Neutrophil (primary cell): Measurements from ENCODE around the gene IFI16.

ENCODE experiments used
- H3K27ac ChIP-seq: fragments of 200-600 bp; sonication (generic); 2 replicates; pipeline ENCODE4 v1.5.1; 2016; ENCODE audit warnings: mild to moderate bottlenecking, moderate library complexity
- H3K27me3 ChIP-seq: fragments of 200-600 bp; sonication (generic); 2 replicates; pipeline ENCODE4 v1.6.0; 2016; ENCODE audit warnings: mild to moderate bottlenecking
- H3K36me3 ChIP-seq: fragments of 200-600 bp; sonication (generic); 2 replicates; pipeline ENCODE4 v1.5.1; 2017
- H3K4me1 ChIP-seq, 2 experiments: fragments of 200-600 bp in 1 of 2; sonication (generic) in 1 of 2; 1 replicate in 1 of 2; 2 replicates in 1 of 2; pipeline versions ENCODE4 v1.5.1 to v1.6.1; 2013 to 2016; ENCODE audit warnings: low read depth in 1 of 2, low read length in 1 of 2, mild to moderate bottlenecking in 1 of 2, moderate library complexity in 1 of 2; ENCODE audit not compliant: control insufficient read depth in 1 of 2, insufficient read depth in 1 of 2
- H3K4me3 ChIP-seq, 2 experiments: fragments of 200-600 bp in 1 of 2; sonication (generic) in 1 of 2; 1 replicate in 1 of 2; 2 replicates in 1 of 2; pipeline ENCODE4 v1.5.1; 2013 to 2016; ENCODE audit warnings: low read depth in 1 of 2, low read length in 1 of 2, mild to moderate bottlenecking in 1 of 2, moderate library complexity in 1 of 2
- H3K9me3 ChIP-seq: fragments of 200-600 bp; sonication (generic); 2 replicates; pipeline ENCODE4 v1.5.1; 2016
- TF ChIP-seq, protein P1 (sequence below): fragments of 200-600 bp; sonication (generic); IDR thresholded peaks from 2 replicates; pipeline ENCODE4 v1.5.1; 2016; ENCODE audit warnings: antibody characterized with exemption

Gene IFI16

DNA sequence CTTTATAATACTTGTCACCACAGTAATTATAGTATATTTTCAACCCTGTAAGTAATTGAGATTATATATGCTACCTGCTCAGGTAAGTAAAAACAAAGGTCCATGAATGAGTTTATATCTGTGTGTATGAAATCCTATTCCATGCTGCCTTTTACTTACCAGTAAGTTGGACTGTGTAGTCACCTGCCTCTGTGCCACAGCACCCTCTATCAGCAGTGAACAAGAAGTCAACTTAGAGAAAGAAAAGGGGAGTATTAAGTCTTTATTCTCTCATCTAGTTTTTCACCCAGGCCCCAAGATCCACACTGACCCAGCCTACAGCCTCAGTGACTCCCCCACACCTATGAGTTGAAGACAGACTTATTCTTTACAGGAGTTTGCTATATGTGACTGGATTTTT, 36.9 kb upstream of the IFI16 start:
- H3K36me3 ChIP-seq: no peaks in the 10 kb centered on the region
- TF ChIP-seq, protein P1, sequence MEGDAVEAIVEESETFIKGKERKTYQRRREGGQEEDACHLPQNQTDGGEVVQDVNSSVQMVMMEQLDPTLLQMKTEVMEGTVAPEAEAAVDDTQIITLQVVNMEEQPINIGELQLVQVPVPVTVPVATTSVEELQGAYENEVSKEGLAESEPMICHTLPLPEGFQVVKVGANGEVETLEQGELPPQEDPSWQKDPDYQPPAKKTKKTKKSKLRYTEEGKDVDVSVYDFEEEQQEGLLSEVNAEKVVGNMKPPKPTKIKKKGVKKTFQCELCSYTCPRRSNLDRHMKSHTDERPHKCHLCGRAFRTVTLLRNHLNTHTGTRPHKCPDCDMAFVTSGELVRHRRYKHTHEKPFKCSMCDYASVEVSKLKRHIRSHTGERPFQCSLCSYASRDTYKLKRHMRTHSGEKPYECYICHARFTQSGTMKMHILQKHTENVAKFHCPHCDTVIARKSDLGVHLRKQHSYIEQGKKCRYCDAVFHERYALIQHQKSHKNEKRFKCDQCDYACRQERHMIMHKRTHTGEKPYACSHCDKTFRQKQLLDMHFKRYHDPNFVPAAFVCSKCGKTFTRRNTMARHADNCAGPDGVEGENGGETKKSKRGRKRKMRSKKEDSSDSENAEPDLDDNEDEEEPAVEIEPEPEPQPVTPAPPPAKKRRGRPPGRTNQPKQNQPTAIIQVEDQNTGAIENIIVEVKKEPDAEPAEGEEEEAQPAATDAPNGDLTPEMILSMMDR: no peak
- no peaks in the 10 kb centered on the region for H3K27me3 ChIP-seq
- no peaks in the 10 kb centered on the region for H3K4me1 ChIP-seq
- no peaks in the 10 kb centered on the region for H3K9me3 ChIP-seq
- no peak overlapping the region for H3K27ac ChIP-seq
- no peak overlapping the region for H3K4me3 ChIP-seq

DNA sequence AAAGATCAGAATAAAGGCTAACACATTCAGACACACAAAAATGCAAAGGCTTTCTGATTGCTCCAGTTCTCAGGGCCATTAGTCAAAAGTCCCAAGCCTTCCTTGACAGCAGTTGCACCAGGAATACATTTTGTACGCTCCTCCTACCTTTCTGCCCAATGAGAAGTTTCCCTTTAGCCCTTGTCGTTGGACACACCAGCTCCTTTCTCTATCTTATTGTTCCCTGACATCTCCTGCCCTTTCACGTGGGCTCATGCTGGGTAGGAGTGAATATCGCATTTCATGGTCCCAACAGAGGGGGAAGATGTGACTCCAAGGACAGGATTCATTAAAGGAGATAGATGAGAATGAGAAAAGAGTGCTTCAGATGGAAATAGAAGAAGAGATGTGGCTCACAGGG, 33.5 kb upstream of the IFI16 start:
- Histone ChIP-seq H3K4me1 (peaks cover 0 to 8% of the 10 kb centered on the region in 2 experiments), H3K4me3 (no peak overlapping the region), H3K36me3 (no peaks in the 10 kb centered on the region), H3K9me3 (no peaks in the 10 kb centered on the region), H3K27me3 (no peaks in the 10 kb centered on the region), H3K27ac (no peak overlapping the region)
- TF ChIP-seq, protein P1: no peak

DNA sequence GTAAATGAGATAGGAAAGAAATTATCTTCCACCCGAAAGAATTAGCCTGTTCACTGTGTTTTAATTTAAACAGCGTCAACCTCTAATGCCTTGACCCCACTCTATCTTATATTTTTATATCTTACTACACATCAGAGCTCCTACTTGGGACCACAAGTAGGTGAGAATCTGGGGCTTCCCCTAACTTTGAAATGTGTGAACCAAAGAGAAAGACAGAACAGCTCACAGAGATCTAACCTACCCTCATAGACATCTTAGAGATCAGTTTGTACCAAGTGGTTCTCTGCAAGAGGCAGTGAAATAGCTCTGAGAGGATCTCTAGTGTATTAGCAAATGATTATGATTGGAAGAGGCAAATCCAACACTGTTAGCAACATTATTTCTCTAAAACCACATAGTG, 31.0 kb upstream of the IFI16 start:
- TF ChIP-seq, protein P1: no peak
- peaks cover 0 to 8% of the 10 kb centered on the region in 2 experiments for H3K4me1 ChIP-seq
- H3K36me3 ChIP-seq: no peaks in the 10 kb centered on the region
- no peaks in the 10 kb centered on the region for H3K27me3 ChIP-seq
- no peaks in the 10 kb centered on the region for H3K9me3 ChIP-seq
- H3K4me3 ChIP-seq: no peak overlapping the region
- no peak overlapping the region for H3K27ac ChIP-seq

DNA sequence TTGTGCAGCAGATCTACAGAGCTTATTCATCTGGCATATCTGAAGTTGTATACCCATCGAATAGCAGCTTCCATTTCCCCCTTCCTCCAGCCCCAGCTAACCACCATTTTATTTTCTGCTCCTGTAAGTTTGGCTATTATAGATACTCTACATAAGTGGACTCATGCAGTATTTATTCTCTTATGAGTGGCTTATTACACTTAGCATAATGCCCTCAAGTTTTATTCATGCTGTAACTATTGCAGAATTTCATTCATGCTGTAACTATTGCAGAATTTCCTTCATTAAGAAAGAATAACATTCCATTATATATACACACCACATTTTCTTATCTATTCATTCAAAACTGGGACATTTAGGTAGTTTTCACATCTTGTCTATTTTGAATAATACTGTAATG, 30.5 kb upstream of the IFI16 start:
- H3K27me3 ChIP-seq: no peaks in the 10 kb centered on the region
- H3K4me3 ChIP-seq: no peak overlapping the region
- TF ChIP-seq, protein P1: no peak
- no peak overlapping the region for H3K27ac ChIP-seq
- no peaks in the 10 kb centered on the region for H3K36me3 ChIP-seq
- no peaks in the 10 kb centered on the region for H3K9me3 ChIP-seq
- peaks cover 0 to 8% of the 10 kb centered on the region in 2 experiments for H3K4me1 ChIP-seq

DNA sequence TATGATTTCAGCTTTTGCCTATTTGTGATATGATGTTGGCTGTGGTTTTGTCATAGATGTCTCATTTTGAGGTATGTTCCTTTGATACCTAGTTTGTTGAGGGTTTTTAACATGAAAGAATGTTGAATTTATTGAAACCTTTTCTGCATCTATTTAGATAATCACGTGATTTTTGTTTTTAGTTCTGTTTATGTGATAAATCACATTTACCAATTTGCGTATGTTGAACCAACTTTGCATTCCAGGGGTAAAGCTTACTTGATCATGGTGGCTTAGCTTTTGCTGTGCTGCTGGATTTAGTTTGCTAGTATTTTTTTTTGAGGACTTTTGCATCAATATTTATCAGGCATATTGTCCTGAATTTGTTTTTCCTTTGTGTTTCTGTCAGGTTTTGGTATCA, 26.5 kb upstream of the IFI16 start:
- no peaks in the 10 kb centered on the region for H3K36me3 ChIP-seq
- no peak overlapping the region for H3K4me3 ChIP-seq
- TF ChIP-seq, protein P1: no peak
- H3K9me3 ChIP-seq: no peaks in the 10 kb centered on the region
- H3K4me1 ChIP-seq: peaks cover 0 to 8% of the 10 kb centered on the region in 2 experiments
- no peak overlapping the region for H3K27ac ChIP-seq
- no peaks in the 10 kb centered on the region for H3K27me3 ChIP-seq

DNA sequence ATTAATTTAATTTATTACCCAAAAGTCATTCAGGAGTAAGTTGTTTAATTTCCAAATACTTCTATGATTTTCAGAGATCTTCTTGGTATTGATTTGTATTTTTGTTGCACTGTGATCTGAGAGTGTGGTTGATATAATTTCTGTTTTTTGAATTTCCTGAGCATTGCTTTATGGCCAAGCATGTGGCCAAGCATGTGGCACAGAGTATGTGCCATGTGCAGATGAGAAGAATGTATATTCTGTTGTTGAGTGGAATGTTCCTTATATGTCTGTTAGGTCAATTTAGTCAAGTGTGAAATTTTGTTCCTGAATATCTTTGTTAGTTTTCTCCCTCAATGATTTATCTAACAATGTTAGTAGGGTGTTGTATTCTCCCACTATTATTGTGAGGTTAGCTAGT, 25.3 kb upstream of the IFI16 start:
- Histone ChIP-seq H3K4me3 (no peak overlapping the region), H3K36me3 (no peaks in the 10 kb centered on the region)

More for the DNA sequence above, 25.3 kb upstream of the IFI16 start:
- Histone ChIP-seq H3K9me3 (no peaks in the 10 kb centered on the region), H3K27ac (no peak overlapping the region), H3K27me3 (no peaks in the 10 kb centered on the region), H3K4me1 (peaks cover 0 to 2% of the 10 kb centered on the region in 2 experiments)
- TF ChIP-seq, protein P1: no peak
